Neural crest cell (in vitro differentiated cells): ENCODE measurements around the gene FAM177B. TPM values are rescaled to one million over a fixed set of nuclear protein-coding genes. Genes with fewer than 3 reads are reported as not detected.

Source experiments
- DNase-seq: peaks from one replicate; pipeline ENCODE4 v3.0.0; 2021; ENCODE audit warnings: low read depth, mixed read lengths, low spot score
- H3K27ac Mint-ChIP-seq: one replicate; pipeline ENCODE4 v1.8.0; 2021; ENCODE audit warnings: mild to moderate bottlenecking, mixed read lengths; ENCODE audit not compliant: unreplicated experiment
- H3K27me3 Mint-ChIP-seq: 2 replicates; pipeline ENCODE4 v1.8.0; 2021; ENCODE audit warnings: low read depth, mild to moderate bottlenecking, mixed read lengths
- H3K36me3 Mint-ChIP-seq: 2 replicates; pipeline ENCODE4 v1.8.0; 2021; ENCODE audit warnings: low read depth, mild to moderate bottlenecking, mixed read lengths
- H3K4me1 Mint-ChIP-seq: 2 replicates; pipeline ENCODE4 v1.8.0; 2021; ENCODE audit warnings: mixed read lengths
- H3K4me3 Mint-ChIP-seq: one replicate; pipeline ENCODE4 v1.8.0; 2021; ENCODE audit warnings: mild to moderate bottlenecking, mixed read lengths
- H3K9me3 Mint-ChIP-seq: 2 replicates; pipeline ENCODE4 v1.8.0; 2021; ENCODE audit warnings: mixed read lengths
- long read RNA-seq: library from polyadenylated mRNA; unstranded; transcript quantifications from one replicate; pipeline ENCODE4 v2.0.0, GENCODE V29; 2020
- total RNA-seq: library from RNA; stranded (reverse); gene quantifications from 2 replicates; pipeline ENCODE4 v1.2.1, GENCODE V29; 2021
- TF ChIP-seq, protein P1 (sequence below): fragments of 200-600 bp; sonication (generic); conservative IDR thresholded peaks from 2 replicates; pipeline ENCODE4 v1.5.0; 2021; ENCODE audit warnings: antibody characterized with exemption, mild to moderate bottlenecking

Gene FAM177B
- total RNA-seq, result 0.47 TPM in 1 of 2 replicates, not detected in the other
- long read RNA-seq, result 0 reads

DNA sequence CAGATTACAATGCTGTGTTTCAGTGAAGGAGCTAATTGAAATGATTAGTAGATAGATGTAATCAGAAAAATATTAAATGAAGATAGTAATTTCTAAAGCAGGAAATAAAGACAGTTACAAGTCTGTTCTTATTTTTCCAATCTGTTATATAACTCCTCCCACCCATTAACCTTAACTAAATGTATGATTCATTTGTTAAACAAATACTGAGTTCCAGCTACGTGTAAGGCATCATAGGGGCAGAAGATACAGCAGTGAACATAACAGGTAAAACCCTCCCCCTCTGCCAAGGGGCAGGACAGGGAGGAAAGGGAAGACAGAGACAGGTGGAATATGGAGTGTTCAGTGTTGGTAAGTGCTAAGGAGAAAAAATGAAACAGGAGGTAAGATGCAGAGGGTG is at the start of gene FAM177B:
TSS of gene FAM177B (plus strand) at position 231 of the 400 bp plus-strand sequence. CDS start 9,344 bp downstream, outside the sequence.
- TF ChIP-seq, protein P1, sequence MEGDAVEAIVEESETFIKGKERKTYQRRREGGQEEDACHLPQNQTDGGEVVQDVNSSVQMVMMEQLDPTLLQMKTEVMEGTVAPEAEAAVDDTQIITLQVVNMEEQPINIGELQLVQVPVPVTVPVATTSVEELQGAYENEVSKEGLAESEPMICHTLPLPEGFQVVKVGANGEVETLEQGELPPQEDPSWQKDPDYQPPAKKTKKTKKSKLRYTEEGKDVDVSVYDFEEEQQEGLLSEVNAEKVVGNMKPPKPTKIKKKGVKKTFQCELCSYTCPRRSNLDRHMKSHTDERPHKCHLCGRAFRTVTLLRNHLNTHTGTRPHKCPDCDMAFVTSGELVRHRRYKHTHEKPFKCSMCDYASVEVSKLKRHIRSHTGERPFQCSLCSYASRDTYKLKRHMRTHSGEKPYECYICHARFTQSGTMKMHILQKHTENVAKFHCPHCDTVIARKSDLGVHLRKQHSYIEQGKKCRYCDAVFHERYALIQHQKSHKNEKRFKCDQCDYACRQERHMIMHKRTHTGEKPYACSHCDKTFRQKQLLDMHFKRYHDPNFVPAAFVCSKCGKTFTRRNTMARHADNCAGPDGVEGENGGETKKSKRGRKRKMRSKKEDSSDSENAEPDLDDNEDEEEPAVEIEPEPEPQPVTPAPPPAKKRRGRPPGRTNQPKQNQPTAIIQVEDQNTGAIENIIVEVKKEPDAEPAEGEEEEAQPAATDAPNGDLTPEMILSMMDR, result no peak
- H3K9me3 Mint-ChIP-seq, result no peaks in the 10 kb centered on the region
- H3K4me3 Mint-ChIP-seq, result no peak within 1 kb of the TSS
- no peak within 1 kb of the TSS for H3K27ac Mint-ChIP-seq
- no peaks in the 10 kb centered on the region for H3K27me3 Mint-ChIP-seq
- no peaks in the 10 kb centered on the region for H3K4me1 Mint-ChIP-seq
- no peak for DNase-seq
- peaks cover 3% of the 10 kb centered on the region for H3K36me3 Mint-ChIP-seq

DNA sequence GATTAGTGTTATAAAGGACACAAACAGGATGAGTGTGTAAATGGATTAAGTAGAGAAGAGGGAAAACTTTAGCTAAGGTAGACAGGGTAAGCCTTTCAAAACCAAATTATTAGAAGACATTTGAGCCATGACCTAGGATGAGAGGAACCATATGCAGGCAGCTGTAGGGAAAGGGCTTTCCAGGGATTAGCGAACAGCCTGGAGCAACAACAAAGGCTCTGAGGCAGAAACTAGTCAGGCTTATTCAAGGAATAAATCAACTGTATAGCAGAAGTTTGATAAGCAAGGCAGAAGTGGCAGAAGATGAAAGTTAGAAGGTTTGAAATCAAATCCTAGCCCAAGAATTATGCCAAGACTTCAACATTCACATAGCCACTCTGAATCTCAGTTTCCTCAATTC is 46.0 kb upstream of the FAM177B start:
- H3K36me3 Mint-ChIP-seq, result peaks cover 3% of the 10 kb centered on the region
- H3K27me3 Mint-ChIP-seq, result no peaks in the 10 kb centered on the region
- DNase-seq, result no peak
- no peak overlapping the region for H3K4me3 Mint-ChIP-seq
- no peaks in the 10 kb centered on the region for H3K4me1 Mint-ChIP-seq
- TF ChIP-seq, protein P1, result no peak
- no peak overlapping the region for H3K27ac Mint-ChIP-seq
- no peaks in the 10 kb centered on the region for H3K9me3 Mint-ChIP-seq

DNA sequence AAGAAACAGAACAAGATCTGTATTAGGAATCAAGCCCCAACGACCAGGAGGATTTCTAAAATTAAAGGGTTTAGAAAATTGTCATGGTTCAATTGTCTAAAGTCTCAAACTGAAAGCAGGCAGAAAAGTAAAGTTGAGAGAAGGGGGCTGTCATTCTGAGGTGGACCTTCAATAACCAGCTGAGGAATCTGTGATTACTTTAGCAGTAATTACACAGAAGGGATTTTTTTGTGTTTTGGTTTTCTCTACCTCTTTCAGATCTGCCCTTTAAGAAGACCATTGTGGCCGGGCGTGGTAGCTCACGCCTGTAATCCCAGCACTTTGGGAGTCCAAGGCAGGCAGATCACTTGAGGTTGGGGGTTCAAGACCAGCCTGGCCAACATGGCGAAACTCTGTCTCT is 42.1 kb upstream of the FAM177B start:
- H3K27ac Mint-ChIP-seq, result no peak overlapping the region
- H3K4me3 Mint-ChIP-seq, result no peak overlapping the region
- no peaks in the 10 kb centered on the region for H3K4me1 Mint-ChIP-seq
- no peak for DNase-seq
- peaks cover 5% of the 10 kb centered on the region for H3K36me3 Mint-ChIP-seq
- H3K9me3 Mint-ChIP-seq, result no peaks in the 10 kb centered on the region
- H3K27me3 Mint-ChIP-seq, result no peaks in the 10 kb centered on the region
- TF ChIP-seq, protein P1, result no peak

DNA sequence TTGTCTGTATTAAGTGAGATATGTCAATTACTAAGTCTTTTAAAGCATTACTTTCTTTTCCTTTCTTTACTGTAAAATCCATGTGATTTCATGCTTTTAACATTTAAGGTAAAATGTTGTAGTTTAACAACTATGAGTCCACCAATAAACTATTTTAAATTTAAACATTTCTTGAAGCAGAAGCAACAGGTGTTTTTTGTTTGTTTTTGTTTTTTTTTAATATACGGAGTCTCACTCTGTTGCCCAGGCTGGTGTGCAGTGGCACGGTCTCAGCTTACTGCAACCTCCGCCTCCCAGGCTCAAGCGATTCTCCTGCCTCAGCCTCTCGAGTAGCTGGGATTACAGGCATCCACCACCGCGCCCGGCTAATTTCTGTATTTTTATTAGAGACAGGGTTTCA is 40.3 kb upstream of the FAM177B start:
- H3K36me3 Mint-ChIP-seq, result peaks cover 7% of the 10 kb centered on the region
- no peak overlapping the region for H3K27ac Mint-ChIP-seq
- no peaks in the 10 kb centered on the region for H3K9me3 Mint-ChIP-seq
- no peak for DNase-seq
- H3K4me3 Mint-ChIP-seq, result no peak overlapping the region
- H3K27me3 Mint-ChIP-seq, result no peaks in the 10 kb centered on the region
- H3K4me1 Mint-ChIP-seq, result no peaks in the 10 kb centered on the region
- TF ChIP-seq, protein P1, result no peak

DNA sequence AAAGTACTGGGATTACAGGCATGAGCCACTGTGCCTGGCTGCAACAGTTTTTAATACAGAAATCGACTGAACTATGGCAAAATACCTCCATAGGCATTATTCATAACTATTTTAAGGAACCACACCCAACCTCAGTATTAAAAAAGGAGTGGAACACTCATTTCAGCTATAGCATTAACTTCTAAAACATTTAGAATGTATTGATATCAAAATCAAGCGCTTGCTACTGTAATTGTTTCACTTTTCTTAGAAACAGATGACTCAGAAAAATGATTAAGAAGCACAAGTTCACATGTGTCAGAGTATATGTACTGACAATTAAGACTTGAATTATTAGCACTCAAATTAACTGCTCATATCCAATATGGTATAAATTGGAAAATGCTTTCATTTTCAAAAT is 39.8 kb upstream of the FAM177B start:
- no peaks in the 10 kb centered on the region for H3K4me1 Mint-ChIP-seq
- no peak overlapping the region for H3K27ac Mint-ChIP-seq
- TF ChIP-seq, protein P1, result no peak
- no peaks in the 10 kb centered on the region for H3K9me3 Mint-ChIP-seq
- peaks cover 7% of the 10 kb centered on the region for H3K36me3 Mint-ChIP-seq
- H3K4me3 Mint-ChIP-seq, result no peak overlapping the region
- DNase-seq, result no peak
- H3K27me3 Mint-ChIP-seq, result no peaks in the 10 kb centered on the region

DNA sequence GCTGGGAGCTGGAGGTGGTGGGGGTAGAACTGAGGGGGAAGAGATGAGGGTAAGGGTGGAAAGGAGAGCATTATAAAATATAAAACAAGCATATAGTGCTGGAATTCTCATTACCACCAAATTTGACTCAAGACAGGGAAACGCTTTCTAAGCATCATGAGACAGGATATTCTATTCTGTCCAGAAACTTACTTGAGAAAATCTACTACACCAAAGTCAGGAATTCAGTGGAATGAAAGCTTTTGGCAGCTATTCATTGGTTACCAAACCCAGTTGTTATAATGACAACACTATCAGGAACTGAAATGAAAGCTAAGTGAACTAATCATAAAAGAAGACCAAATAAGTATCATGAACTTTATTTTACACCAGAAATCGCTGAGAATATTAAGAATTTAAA is 39.2 kb upstream of the FAM177B start:
- H3K4me1 Mint-ChIP-seq, result no peaks in the 10 kb centered on the region
- H3K27ac Mint-ChIP-seq, result no peak overlapping the region
- TF ChIP-seq, protein P1, result no peak
- H3K9me3 Mint-ChIP-seq, result no peaks in the 10 kb centered on the region
- H3K36me3 Mint-ChIP-seq, result peaks cover 12% of the 10 kb centered on the region
- DNase-seq, result no peak
- H3K4me3 Mint-ChIP-seq, result no peak overlapping the region
- H3K27me3 Mint-ChIP-seq, result no peaks in the 10 kb centered on the region
